Activated naive CD8-positive, alpha-beta T cell (primary cell): Measurements from ENCODE around the gene NDUFA3.

ENCODE experiments used
- H3K27ac Mint-ChIP-seq: one replicate; pipeline ENCODE4 v1.8.0; 2021; ENCODE audit warnings: mixed read lengths
- H3K27me3 Mint-ChIP-seq: one replicate; pipeline ENCODE4 v1.8.0; 2021; ENCODE audit warnings: mixed read lengths
- H3K36me3 Mint-ChIP-seq: one replicate; pipeline ENCODE4 v1.8.0; 2021; ENCODE audit warnings: mixed read lengths
- H3K4me1 Mint-ChIP-seq: one replicate; pipeline ENCODE4 v1.8.0; 2021; ENCODE audit warnings: low read depth, mixed read lengths
- H3K4me3 Mint-ChIP-seq: one replicate; pipeline ENCODE4 v1.8.0; 2021; ENCODE audit warnings: mild to moderate bottlenecking, mixed read lengths
- H3K9me3 Mint-ChIP-seq: one replicate; pipeline ENCODE4 v1.8.0; 2021; ENCODE audit warnings: low read depth, mixed read lengths

Gene NDUFA3

GRCh38 chr19:54142166-54142780 is 39.6 kb downstream of the NDUFA3 start:
- H3K27me3 Mint-ChIP-seq = no peaks in the 10 kb centered on the region
- no peaks in the 10 kb centered on the region for H3K9me3 Mint-ChIP-seq
- no peak overlapping the region for H3K4me3 Mint-ChIP-seq
- H3K36me3 Mint-ChIP-seq = peaks cover 3% of the 10 kb centered on the region
- H3K27ac Mint-ChIP-seq = no peak overlapping the region
- peaks cover 32% of the 10 kb centered on the region for H3K4me1 Mint-ChIP-seq

GRCh38 chr19:54145541-54146158 is 43.0 kb downstream of the NDUFA3 start:
- Mint-ChIP-seq H3K4me1 (peaks cover 18% of the 10 kb centered on the region), H3K27me3 (no peaks in the 10 kb centered on the region), H3K4me3 (no peak overlapping the region), H3K36me3 (peaks cover 3% of the 10 kb centered on the region), H3K9me3 (no peaks in the 10 kb centered on the region), H3K27ac (no peak overlapping the region)

- Mint-ChIP-seq H3K36me3 (peaks cover 3% of the 10 kb centered on the region), H3K4me1 (peaks cover 10% of the 10 kb centered on the region), H3K4me3 (no peak overlapping the region), H3K27ac (no peak overlapping the region), H3K27me3 (no peaks in the 10 kb centered on the region), H3K9me3 (no peaks in the 10 kb centered on the region)
Observed at GRCh38 chr19:54147676-54148075, 45.0 kb downstream of the NDUFA3 start.

GRCh38 chr19:54148158-54148557 is 45.5 kb downstream of the NDUFA3 start:
- Mint-ChIP-seq H3K4me1 (peaks cover 11% of the 10 kb centered on the region), H3K27ac (no peak overlapping the region), H3K4me3 (no peak overlapping the region), H3K36me3 (peaks cover 3% of the 10 kb centered on the region), H3K27me3 (no peaks in the 10 kb centered on the region), H3K9me3 (no peaks in the 10 kb centered on the region)

GRCh38 chr19:54149021-54149812 is 46.6 kb downstream of the NDUFA3 start:
- H3K4me3 Mint-ChIP-seq = no peak overlapping the region
- no peak overlapping the region for H3K27ac Mint-ChIP-seq
- H3K9me3 Mint-ChIP-seq = no peaks in the 10 kb centered on the region
- peaks cover 3% of the 10 kb centered on the region for H3K36me3 Mint-ChIP-seq
- H3K4me1 Mint-ChIP-seq = peaks cover 18% of the 10 kb centered on the region
- H3K27me3 Mint-ChIP-seq = no peaks in the 10 kb centered on the region

- H3K36me3 Mint-ChIP-seq = peaks cover 9% of the 10 kb centered on the region
- no peaks in the 10 kb centered on the region for H3K27me3 Mint-ChIP-seq
- H3K9me3 Mint-ChIP-seq = no peaks in the 10 kb centered on the region
- no peak overlapping the region for H3K4me3 Mint-ChIP-seq
- peaks cover 32% of the 10 kb centered on the region for H3K4me1 Mint-ChIP-seq
- H3K27ac Mint-ChIP-seq = peak overlapping the region; percentile 75
Observed at GRCh38 chr19:54151362-54152035, 48.8 kb downstream of the NDUFA3 start.

GRCh38 chr19:54152267-54152666 is 49.6 kb downstream of the NDUFA3 start:
- Mint-ChIP-seq H3K27ac (no peak overlapping the region), H3K27me3 (no peaks in the 10 kb centered on the region), H3K4me3 (no peak overlapping the region), H3K4me1 (peaks cover 38% of the 10 kb centered on the region), H3K36me3 (peaks cover 7% of the 10 kb centered on the region), H3K9me3 (no peaks in the 10 kb centered on the region)

- Mint-ChIP-seq H3K9me3 (no peaks in the 10 kb centered on the region), H3K4me3 (no peak overlapping the region), H3K27ac (peak overlapping the region; percentile 47), H3K4me1 (peaks cover 39% of the 10 kb centered on the region), H3K36me3 (peaks cover 7% of the 10 kb centered on the region), H3K27me3 (no peaks in the 10 kb centered on the region)
Observed at GRCh38 chr19:54152878-54153524, 50.3 kb downstream of the NDUFA3 start.

- Mint-ChIP-seq H3K27me3 (no peaks in the 10 kb centered on the region), H3K27ac (peak overlapping the region; percentile 82), H3K36me3 (peaks cover 7% of the 10 kb centered on the region), H3K9me3 (no peaks in the 10 kb centered on the region), H3K4me3 (peak overlapping the region; percentile 33), H3K4me1 (peaks cover 47% of the 10 kb centered on the region)
Observed at GRCh38 chr19:54153731-54154326, 51.2 kb downstream of the NDUFA3 start.

GRCh38 chr19:54154603-54155345 is 52.1 kb downstream of the NDUFA3 start:
- peaks cover 7% of the 10 kb centered on the region for H3K36me3 Mint-ChIP-seq
- no peaks in the 10 kb centered on the region for H3K9me3 Mint-ChIP-seq
- H3K27ac Mint-ChIP-seq = peak overlapping the region; percentile 82
- H3K4me1 Mint-ChIP-seq = peaks cover 54% of the 10 kb centered on the region
- H3K4me3 Mint-ChIP-seq = peak overlapping the region; percentile 33
- H3K27me3 Mint-ChIP-seq = no peaks in the 10 kb centered on the region

GRCh38 chr19:54155694-54156093 is 53.0 kb downstream of the NDUFA3 start:
- Mint-ChIP-seq H3K27me3 (no peaks in the 10 kb centered on the region), H3K4me1 (peaks cover 58% of the 10 kb centered on the region), H3K27ac (peak overlapping the region; percentile 50), H3K4me3 (no peak overlapping the region), H3K36me3 (peaks cover 7% of the 10 kb centered on the region), H3K9me3 (no peaks in the 10 kb centered on the region)

- Mint-ChIP-seq H3K4me1 (peaks cover 64% of the 10 kb centered on the region), H3K9me3 (no peaks in the 10 kb centered on the region), H3K27ac (no peak overlapping the region), H3K27me3 (no peaks in the 10 kb centered on the region), H3K36me3 (peaks cover 7% of the 10 kb centered on the region), H3K4me3 (no peak overlapping the region)
Observed at GRCh38 chr19:54156490-54156889, 53.8 kb downstream of the NDUFA3 start.

GRCh38 chr19:54156953-54157352 is 54.3 kb downstream of the NDUFA3 start:
- peak overlapping the region; percentile 50 for H3K27ac Mint-ChIP-seq
- H3K36me3 Mint-ChIP-seq = peaks cover 7% of the 10 kb centered on the region
- H3K4me3 Mint-ChIP-seq = peak overlapping the region; percentile 73
- peaks cover 63% of the 10 kb centered on the region for H3K4me1 Mint-ChIP-seq
- H3K27me3 Mint-ChIP-seq = no peaks in the 10 kb centered on the region
- no peaks in the 10 kb centered on the region for H3K9me3 Mint-ChIP-seq
